Osteocyte (in vitro differentiated cells): ENCODE measurements around the gene IVNS1ABP. TPM values are rescaled to one million over a fixed set of nuclear protein-coding genes. Genes with fewer than 3 reads are reported as not detected.

Source experiments
- DNase-seq: peaks from one replicate; pipeline ENCODE4 v3.0.0; 2021; ENCODE audit warnings: mixed read lengths; ENCODE audit not compliant: unreplicated experiment; ENCODE audit errors: extremely low spot score
- H3K27ac Mint-ChIP-seq: one replicate; pipeline ENCODE4 v1.8.0; 2021; ENCODE audit warnings: mild to moderate bottlenecking, mixed read lengths; ENCODE audit not compliant: unreplicated experiment
- H3K27me3 Mint-ChIP-seq: one replicate; pipeline ENCODE4 v1.8.0; 2021; ENCODE audit warnings: mixed read lengths; ENCODE audit not compliant: unreplicated experiment
- H3K36me3 Mint-ChIP-seq: one replicate; pipeline ENCODE4 v1.8.0; 2021; ENCODE audit warnings: mixed read lengths; ENCODE audit not compliant: unreplicated experiment
- H3K4me1 Mint-ChIP-seq: one replicate; pipeline ENCODE4 v1.8.0; 2021; ENCODE audit warnings: mixed read lengths; ENCODE audit not compliant: unreplicated experiment
- H3K4me3 Mint-ChIP-seq: one replicate; pipeline ENCODE4 v1.8.0; 2021; ENCODE audit warnings: mild to moderate bottlenecking, moderate library complexity, mixed read lengths; ENCODE audit not compliant: unreplicated experiment
- H3K9me3 Mint-ChIP-seq: one replicate; pipeline ENCODE4 v1.8.0; 2021; ENCODE audit warnings: mixed read lengths; ENCODE audit not compliant: unreplicated experiment
- CTCF ChIP-seq: fragments of 200-600 bp; sonication (generic); IDR thresholded peaks from 2 replicates; pipeline ENCODE4 v1.5.0; 2021; ENCODE audit warnings: antibody characterized with exemption, mild to moderate bottlenecking, moderate library complexity
- total RNA-seq: library from RNA; stranded (reverse); gene quantifications from 2 replicates; pipeline ENCODE4 v1.2.1, GENCODE V29; 2021

The IVNS1ABP gene
- total RNA-seq, 1 donor from 2014 or later: 130 TPM

- Mint-ChIP-seq H3K27ac (peak overlapping the region; percentile 58), H3K4me3 (no peak overlapping the region), H3K9me3 (no peaks in the 10 kb centered on the region), H3K36me3 (no peaks in the 10 kb centered on the region), H3K27me3 (no peaks in the 10 kb centered on the region), H3K4me1 (peaks cover 37% of the 10 kb centered on the region)
- no peak for DNase-seq
- no peak for TF ChIP-seq CTCF
Measured at GRCh38 chr1:185349556-185349955, 32.5 kb upstream of the IVNS1ABP start.

- H3K27ac Mint-ChIP-seq: peak overlapping the region; percentile 58
- peaks cover 37% of the 10 kb centered on the region for H3K4me1 Mint-ChIP-seq
- no peaks in the 10 kb centered on the region for H3K36me3 Mint-ChIP-seq
- H3K27me3 Mint-ChIP-seq: no peaks in the 10 kb centered on the region
- no peak overlapping the region for H3K4me3 Mint-ChIP-seq
- DNase-seq: no peak
- no peak for TF ChIP-seq CTCF
- H3K9me3 Mint-ChIP-seq: no peaks in the 10 kb centered on the region
Measured at GRCh38 chr1:185348985-185349384, 31.9 kb upstream of the IVNS1ABP start.

GRCh38 chr1:185348296-185348695 is 31.3 kb upstream of the IVNS1ABP start:
- no peak overlapping the region for H3K4me3 Mint-ChIP-seq
- no peaks in the 10 kb centered on the region for H3K27me3 Mint-ChIP-seq
- no peak for DNase-seq
- no peak for TF ChIP-seq CTCF
- no peaks in the 10 kb centered on the region for H3K9me3 Mint-ChIP-seq
- H3K36me3 Mint-ChIP-seq: no peaks in the 10 kb centered on the region
- no peak overlapping the region for H3K27ac Mint-ChIP-seq
- H3K4me1 Mint-ChIP-seq: peaks cover 35% of the 10 kb centered on the region

- Mint-ChIP-seq H3K27ac (no peak overlapping the region), H3K4me1 (peaks cover 19% of the 10 kb centered on the region), H3K4me3 (no peak overlapping the region), H3K9me3 (no peaks in the 10 kb centered on the region), H3K36me3 (no peaks in the 10 kb centered on the region), H3K27me3 (no peaks in the 10 kb centered on the region)
- no peak for TF ChIP-seq CTCF
- DNase-seq: no peak
Measured at GRCh38 chr1:185345913-185346720, 29.1 kb upstream of the IVNS1ABP start.

GRCh38 chr1:185343306-185343705 is 26.3 kb upstream of the IVNS1ABP start:
- no peak overlapping the region for H3K4me3 Mint-ChIP-seq
- no peaks in the 10 kb centered on the region for H3K9me3 Mint-ChIP-seq
- no peak for TF ChIP-seq CTCF
- H3K36me3 Mint-ChIP-seq: no peaks in the 10 kb centered on the region
- peaks cover under 1% of the 10 kb centered on the region for H3K4me1 Mint-ChIP-seq
- no peak for DNase-seq
- H3K27me3 Mint-ChIP-seq: no peaks in the 10 kb centered on the region
- H3K27ac Mint-ChIP-seq: no peak overlapping the region
